Brain microvascular endothelial cell (primary cell): ENCODE results near the gene MEX3D.
A peak's percentile ranks its signal among the peaks of the same experiment; 100 is the strongest.

Experiments
- DNase-seq: peaks from one replicate; pipeline ENCODE4 v3.0.0-alpha.2; 2020
- H3K27ac ChIP-seq: fragments of 250-450 bp; sonication (Bioruptor Pico); 2 replicates; pipeline ENCODE4 v1.5.1; 2020; ENCODE audit warnings: mild to moderate bottlenecking, moderate library complexity
- H3K27me3 ChIP-seq: fragments of 250-450 bp; sonication (Bioruptor Pico); replicated peaks from 2 replicates; pipeline ENCODE4 v1.5.1; 2020; ENCODE audit warnings: mild to moderate bottlenecking
- H3K36me3 ChIP-seq: fragments of 250-450 bp; sonication (Bioruptor Pico); replicated peaks from 2 replicates; pipeline ENCODE4 v1.5.1; 2020; ENCODE audit warnings: mild to moderate bottlenecking
- H3K4me3 ChIP-seq: 2 replicates; pipeline ENCODE4 v1.5.1; 2011; ENCODE audit warnings: low read depth, mild to moderate bottlenecking, control low read depth, low read length, moderate library complexity
- in situ Hi-C: cut with HindIII; loops from 2 replicates; pipeline ENCODE4 v1.10.0; 2017; ENCODE audit warnings: low sequenced_read_pairs, low pct_ligation_motif_present
- TF ChIP-seq, protein P1 (sequence below): IDR thresholded peaks from 2 replicates; pipeline ENCODE4 v1.5.1; 2011; ENCODE audit warnings: low read depth, mild to moderate bottlenecking, moderate library complexity, low read length, control low read depth, inconsistent platforms; ENCODE audit errors: missing control alignments

The MEX3D gene

DNA sequence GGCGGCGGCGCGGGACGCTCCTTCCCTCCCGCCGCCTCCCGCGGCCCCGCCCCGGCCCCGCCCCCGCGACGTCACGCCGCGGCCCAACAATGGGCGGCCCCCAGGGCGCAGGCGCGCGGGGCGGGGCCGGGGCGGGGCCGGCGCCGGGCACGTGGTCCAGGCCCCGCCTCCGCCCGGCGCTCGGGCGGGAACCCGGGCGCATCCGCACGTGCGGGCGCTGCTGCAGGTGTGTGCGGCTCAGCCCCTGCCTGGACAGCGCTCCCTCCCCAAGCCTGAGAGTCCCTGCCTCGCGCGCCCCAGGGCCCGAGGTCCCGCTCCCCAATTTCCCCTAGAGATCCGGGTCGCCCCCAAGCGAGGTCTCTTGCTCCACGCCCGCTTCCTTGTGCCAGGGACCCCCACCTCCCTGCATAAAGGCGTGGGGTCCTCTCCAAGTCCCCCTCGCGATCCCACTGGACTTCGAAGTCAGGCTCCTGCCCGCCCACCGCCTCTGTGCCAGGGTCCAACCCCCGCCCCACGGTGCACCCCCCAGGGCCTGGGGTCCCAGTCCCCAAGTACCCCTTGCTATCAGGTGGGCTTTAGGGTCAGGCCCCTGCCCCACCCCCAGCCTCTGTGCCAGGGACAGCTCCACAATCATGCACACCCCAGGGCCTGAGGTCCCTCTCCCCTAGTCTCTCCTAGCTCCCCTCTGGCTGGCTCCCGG, at the start of gene MEX3D:
TSS of gene MEX3D (minus strand) at position 6 of the 700 bp plus-strand sequence. CDS start 267 bp downstream, outside the sequence.
- Histone ChIP-seq H3K27ac (peak within 1 kb of the TSS; percentile 86), H3K27me3 (no peaks in the 10 kb centered on the region), H3K4me3 (peak within 1 kb of the TSS; percentile 79), H3K36me3 (peaks cover 2% of the 10 kb centered on the region)
- TF ChIP-seq, protein P1, sequence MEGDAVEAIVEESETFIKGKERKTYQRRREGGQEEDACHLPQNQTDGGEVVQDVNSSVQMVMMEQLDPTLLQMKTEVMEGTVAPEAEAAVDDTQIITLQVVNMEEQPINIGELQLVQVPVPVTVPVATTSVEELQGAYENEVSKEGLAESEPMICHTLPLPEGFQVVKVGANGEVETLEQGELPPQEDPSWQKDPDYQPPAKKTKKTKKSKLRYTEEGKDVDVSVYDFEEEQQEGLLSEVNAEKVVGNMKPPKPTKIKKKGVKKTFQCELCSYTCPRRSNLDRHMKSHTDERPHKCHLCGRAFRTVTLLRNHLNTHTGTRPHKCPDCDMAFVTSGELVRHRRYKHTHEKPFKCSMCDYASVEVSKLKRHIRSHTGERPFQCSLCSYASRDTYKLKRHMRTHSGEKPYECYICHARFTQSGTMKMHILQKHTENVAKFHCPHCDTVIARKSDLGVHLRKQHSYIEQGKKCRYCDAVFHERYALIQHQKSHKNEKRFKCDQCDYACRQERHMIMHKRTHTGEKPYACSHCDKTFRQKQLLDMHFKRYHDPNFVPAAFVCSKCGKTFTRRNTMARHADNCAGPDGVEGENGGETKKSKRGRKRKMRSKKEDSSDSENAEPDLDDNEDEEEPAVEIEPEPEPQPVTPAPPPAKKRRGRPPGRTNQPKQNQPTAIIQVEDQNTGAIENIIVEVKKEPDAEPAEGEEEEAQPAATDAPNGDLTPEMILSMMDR: no peak
- in situ Hi-C loops: no loop called here
- peak; percentile 9 for DNase-seq

DNA sequence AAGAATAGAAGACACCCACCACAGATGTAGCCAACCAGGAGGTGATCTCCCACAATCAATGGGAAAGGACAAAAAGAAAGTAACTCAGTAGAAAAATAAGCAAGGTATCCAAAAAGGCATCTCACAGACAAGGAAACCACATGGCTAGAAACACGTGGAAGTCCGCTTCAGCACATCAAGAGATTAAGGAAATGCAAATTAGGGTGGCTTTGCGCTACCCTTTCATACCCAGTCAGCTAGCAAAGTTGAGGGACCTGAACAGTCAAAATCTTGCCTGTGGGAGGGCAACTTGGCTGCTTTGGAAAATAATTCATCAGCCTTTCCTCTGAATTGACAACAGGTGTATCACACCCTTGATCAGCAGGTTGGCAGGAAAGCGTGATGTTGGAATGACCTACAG, 48.8 kb upstream of the MEX3D start:
- H3K36me3 ChIP-seq: peaks cover 67% of the 10 kb centered on the region
- DNase-seq: no peak
- H3K27ac ChIP-seq: no peak overlapping the region
- no peaks in the 10 kb centered on the region for H3K27me3 ChIP-seq
- H3K4me3 ChIP-seq: no peak overlapping the region
- in situ Hi-C loops: no loop called here
- TF ChIP-seq, protein P1: no peak

DNA sequence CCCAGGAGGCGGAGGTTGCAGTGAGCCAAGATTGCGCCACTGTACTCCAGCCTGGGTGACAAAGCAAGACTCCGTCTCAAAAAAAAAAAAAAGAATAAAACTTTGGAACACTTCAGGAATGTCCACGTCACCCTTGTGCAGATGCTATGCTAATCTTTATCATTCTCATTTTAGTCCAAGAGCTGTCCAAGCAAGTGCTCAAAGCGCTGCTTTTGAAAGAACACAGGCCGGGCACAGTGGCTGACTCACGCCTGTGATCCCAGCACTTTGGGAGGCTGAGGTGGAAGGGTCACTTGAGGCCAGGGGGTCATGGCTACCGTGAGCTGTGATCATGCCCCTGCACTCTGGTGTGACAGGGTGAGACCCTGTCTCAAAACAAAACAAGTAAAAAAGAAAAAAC, 48.3 kb upstream of the MEX3D start:
- TF ChIP-seq, protein P1: no peak
- DNase-seq: no peak
- Histone ChIP-seq H3K36me3 (peaks cover 68% of the 10 kb centered on the region), H3K27ac (no peak overlapping the region), H3K27me3 (no peaks in the 10 kb centered on the region), H3K4me3 (no peak overlapping the region)
- in situ Hi-C loops: no loop called here

DNA sequence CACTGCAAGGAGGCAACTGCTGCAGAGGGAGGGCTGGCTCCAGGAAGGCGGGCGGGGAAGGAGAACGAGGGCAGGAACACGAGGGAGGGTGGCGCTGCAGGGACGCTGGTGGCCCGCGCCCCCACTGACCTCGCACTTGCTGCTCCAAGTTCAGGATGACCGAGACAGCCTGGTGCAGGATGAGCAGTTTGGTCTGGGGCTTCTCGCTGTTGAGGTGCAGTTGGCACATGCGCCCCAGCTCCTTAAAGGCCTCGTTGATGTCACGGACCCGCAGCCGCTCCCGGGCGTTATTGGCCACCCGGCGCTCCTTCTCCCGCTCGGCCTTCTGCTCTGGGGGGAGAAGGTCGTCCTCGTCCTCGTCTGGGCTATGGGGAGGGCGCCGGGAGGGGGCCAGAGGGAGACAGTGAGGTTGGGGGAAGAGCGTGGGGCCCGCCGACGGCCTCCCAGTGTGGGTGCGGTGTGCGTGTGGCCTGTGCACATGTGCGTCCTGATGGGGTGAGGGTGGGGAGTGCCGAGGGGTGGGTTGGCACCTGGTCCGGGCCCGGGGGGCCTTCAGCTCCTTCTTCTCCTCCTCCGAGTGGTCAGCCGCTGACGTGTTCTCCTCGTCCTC, 47.1 kb upstream of the MEX3D start:
- no peak for DNase-seq
- in situ Hi-C loops: no loop called here
- H3K4me3 ChIP-seq: no peak overlapping the region
- TF ChIP-seq, protein P1: no peak
- H3K27ac ChIP-seq: no peak overlapping the region
- H3K36me3 ChIP-seq: peaks cover 65% of the 10 kb centered on the region
- H3K27me3 ChIP-seq: no peaks in the 10 kb centered on the region

DNA sequence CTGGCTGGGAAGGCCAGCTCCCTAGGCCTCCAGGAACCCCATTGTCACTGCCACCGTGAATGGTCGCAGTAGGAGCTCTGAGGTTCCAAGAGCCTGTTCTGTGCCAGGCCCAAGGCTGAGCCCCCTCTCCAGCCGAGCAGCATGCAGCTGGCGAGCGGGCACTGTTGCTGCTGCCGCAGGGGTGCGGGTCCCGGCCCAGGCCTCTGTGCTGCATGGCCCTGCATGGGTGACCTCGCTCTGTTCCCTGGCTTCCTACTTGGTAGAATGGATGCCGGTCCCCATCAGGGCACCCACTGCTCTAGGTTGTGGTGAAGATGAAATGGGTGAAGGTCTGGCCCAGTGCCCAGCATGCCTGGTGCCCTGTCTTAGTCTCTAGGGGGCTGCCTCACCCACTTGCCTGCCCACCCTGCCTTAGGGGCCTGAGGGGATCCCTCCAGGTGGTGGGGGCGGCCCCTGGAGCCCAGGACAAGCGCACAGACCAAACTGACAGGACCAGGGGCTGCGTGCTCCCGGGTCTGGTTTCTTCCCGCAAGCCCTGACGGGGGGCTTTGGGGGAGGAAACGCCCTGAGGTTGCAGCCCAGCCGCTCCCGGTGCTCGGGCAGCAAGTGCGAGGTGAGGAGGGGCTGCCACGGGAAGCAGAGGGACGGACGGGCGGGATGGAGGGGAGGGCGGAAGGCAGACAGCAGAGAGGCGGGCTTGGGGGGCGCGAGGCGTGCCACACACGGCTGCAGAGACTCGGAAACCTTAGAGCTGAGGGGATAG, 45.9 kb upstream of the MEX3D start:
- in situ Hi-C loops: no loop called here
- H3K27ac ChIP-seq: no peak overlapping the region
- H3K36me3 ChIP-seq: peaks cover 59% of the 10 kb centered on the region
- no peak for DNase-seq
- no peak overlapping the region for H3K4me3 ChIP-seq
- TF ChIP-seq, protein P1: no peak
- no peaks in the 10 kb centered on the region for H3K27me3 ChIP-seq
